Astrocyte (in vitro differentiated cells and primary cell): Measurements from ENCODE around the gene FSTL5. TPM values are rescaled to one million over a fixed set of nuclear protein-coding genes. Genes with fewer than 3 reads are reported as not detected.

Source experiments
- DNase-seq: peaks from one replicate; pipeline ENCODE4 v3.0.0-alpha.2; 2010; ENCODE audit warnings: low read depth
- FAIRE-seq: peaks from 2 replicates; lab custom pipeline; 2011; peaks lifted over from hg19 to GRCh38; lab: Jason Lieb, UNC
- H2AFZ ChIP-seq: 2 replicates; pipeline ENCODE4 v1.6.0; 2012; ENCODE audit warnings: low read depth, low read length, inconsistent platforms
- H3K27ac ChIP-seq: 2 replicates; pipeline ENCODE4 v1.5.1; 2011; ENCODE audit warnings: low read depth, low read length, inconsistent platforms
- H3K27me3 ChIP-seq: 2 replicates; pipeline ENCODE4 v1.6.0; 2011; ENCODE audit warnings: low read length, inconsistent platforms; ENCODE audit not compliant: insufficient read depth
- H3K36me3 ChIP-seq: 2 replicates; pipeline ENCODE4 v1.5.1; 2011; ENCODE audit warnings: low read length, inconsistent platforms; ENCODE audit not compliant: insufficient read depth
- H3K4me1 ChIP-seq: 2 replicates; pipeline ENCODE4 v1.5.1; 2011; ENCODE audit warnings: low read length, inconsistent platforms; ENCODE audit not compliant: insufficient read depth
- H3K4me2 ChIP-seq: 2 replicates; pipeline ENCODE4 v1.6.0; 2012; ENCODE audit warnings: low read length, inconsistent platforms
- H3K4me3 ChIP-seq: 2 replicates; pipeline ENCODE4 v1.5.1; 2011; ENCODE audit warnings: low read depth, mild to moderate bottlenecking, low read length, inconsistent platforms; ENCODE audit not compliant: insufficient read depth
- H3K79me2 ChIP-seq: 2 replicates; pipeline ENCODE4 v1.6.0; 2012; ENCODE audit warnings: mild to moderate bottlenecking, low read length, inconsistent platforms; ENCODE audit not compliant: insufficient read depth
- H3K9ac ChIP-seq: 2 replicates; pipeline ENCODE4 v1.6.0; 2012; ENCODE audit warnings: mild to moderate bottlenecking, low read length, inconsistent platforms
- H3K9me3 ChIP-seq: 2 replicates; pipeline ENCODE4 v1.5.1; 2012; ENCODE audit warnings: low read depth, mild to moderate bottlenecking, low read length, inconsistent platforms; ENCODE audit not compliant: insufficient read depth
- H4K20me1 ChIP-seq: 2 replicates; pipeline ENCODE4 v1.6.0; 2012; ENCODE audit warnings: low read length, inconsistent platforms; ENCODE audit not compliant: insufficient read depth
- H3K27ac Mint-ChIP-seq: one replicate; pipeline ENCODE4 v1.8.0; 2021; ENCODE audit warnings: mild to moderate bottlenecking, mixed read lengths; ENCODE audit not compliant: unreplicated experiment
- H3K27me3 Mint-ChIP-seq: one replicate; pipeline ENCODE4 v1.8.0; 2021; ENCODE audit warnings: low read depth, mixed read lengths; ENCODE audit not compliant: unreplicated experiment
- H3K36me3 Mint-ChIP-seq: one replicate; pipeline ENCODE4 v1.8.0; 2021; ENCODE audit warnings: low read depth, mixed read lengths; ENCODE audit not compliant: unreplicated experiment
- H3K4me1 Mint-ChIP-seq: one replicate; pipeline ENCODE4 v1.8.0; 2021; ENCODE audit warnings: low read depth, mixed read lengths; ENCODE audit not compliant: unreplicated experiment
- H3K4me3 Mint-ChIP-seq: one replicate; pipeline ENCODE4 v1.8.0; 2021; ENCODE audit warnings: mild to moderate bottlenecking, moderate library complexity, mixed read lengths; ENCODE audit not compliant: unreplicated experiment
- H3K9me3 Mint-ChIP-seq: one replicate; pipeline ENCODE4 v1.8.0; 2021; ENCODE audit warnings: mild to moderate bottlenecking, mixed read lengths; ENCODE audit not compliant: unreplicated experiment
- EZH2 ChIP-seq: IDR thresholded peaks from 2 replicates; pipeline ENCODE4 v1.6.1; 2012; ENCODE audit warnings: mild to moderate bottlenecking, low read length, inconsistent platforms; ENCODE audit not compliant: insufficient read depth
- total RNA-seq: library from RNA; stranded (reverse); gene quantifications from 2 replicates; pipeline ENCODE4 v1.2.1, GENCODE V29; 2021
- TF ChIP-seq, protein P1 (sequence below): IDR thresholded peaks from 2 replicates; pipeline ENCODE4 v1.5.1; 2011; ENCODE audit warnings: low read depth, mild to moderate bottlenecking, inconsistent platforms, low read length, moderate library complexity; ENCODE audit not compliant: insufficient read depth

The FSTL5 gene
- total RNA-seq, 1 donor from 2014 or later, result 0.43 TPM

GRCh38 chr4:161463436-161463835 is 700.4 kb downstream of the FSTL5 start:
- no peak overlapping the region for H3K27ac ChIP-seq
- Mint-ChIP-seq H3K27me3 (no peaks in the 10 kb centered on the region), H3K27ac (no peak overlapping the region), H3K9me3 (no peaks in the 10 kb centered on the region), H3K4me3 (no peak overlapping the region), H3K4me1 (no peaks in the 10 kb centered on the region), H3K36me3 (no peaks in the 10 kb centered on the region)
- H4K20me1 ChIP-seq, result no peaks in the 10 kb centered on the region
- H3K4me2 ChIP-seq, result no peak overlapping the region
- no peaks in the 10 kb centered on the region for H3K79me2 ChIP-seq
- no peak for TF ChIP-seq EZH2
- TF ChIP-seq, protein P1, sequence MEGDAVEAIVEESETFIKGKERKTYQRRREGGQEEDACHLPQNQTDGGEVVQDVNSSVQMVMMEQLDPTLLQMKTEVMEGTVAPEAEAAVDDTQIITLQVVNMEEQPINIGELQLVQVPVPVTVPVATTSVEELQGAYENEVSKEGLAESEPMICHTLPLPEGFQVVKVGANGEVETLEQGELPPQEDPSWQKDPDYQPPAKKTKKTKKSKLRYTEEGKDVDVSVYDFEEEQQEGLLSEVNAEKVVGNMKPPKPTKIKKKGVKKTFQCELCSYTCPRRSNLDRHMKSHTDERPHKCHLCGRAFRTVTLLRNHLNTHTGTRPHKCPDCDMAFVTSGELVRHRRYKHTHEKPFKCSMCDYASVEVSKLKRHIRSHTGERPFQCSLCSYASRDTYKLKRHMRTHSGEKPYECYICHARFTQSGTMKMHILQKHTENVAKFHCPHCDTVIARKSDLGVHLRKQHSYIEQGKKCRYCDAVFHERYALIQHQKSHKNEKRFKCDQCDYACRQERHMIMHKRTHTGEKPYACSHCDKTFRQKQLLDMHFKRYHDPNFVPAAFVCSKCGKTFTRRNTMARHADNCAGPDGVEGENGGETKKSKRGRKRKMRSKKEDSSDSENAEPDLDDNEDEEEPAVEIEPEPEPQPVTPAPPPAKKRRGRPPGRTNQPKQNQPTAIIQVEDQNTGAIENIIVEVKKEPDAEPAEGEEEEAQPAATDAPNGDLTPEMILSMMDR, result no peak
- DNase-seq (no peak), FAIRE-seq (no peak)
- no peak overlapping the region for H2AFZ ChIP-seq
- no peaks in the 10 kb centered on the region for H3K9me3 ChIP-seq
- no peaks in the 10 kb centered on the region for H3K36me3 ChIP-seq
- no peak overlapping the region for H3K4me3 ChIP-seq
- no peak overlapping the region for H3K9ac ChIP-seq
- no peaks in the 10 kb centered on the region for H3K27me3 ChIP-seq
- H3K4me1 ChIP-seq, result no peaks in the 10 kb centered on the region

GRCh38 chr4:161457906-161458305 is 705.9 kb downstream of the FSTL5 start:
- Histone ChIP-seq H4K20me1 (no peaks in the 10 kb centered on the region), H3K4me1 (no peaks in the 10 kb centered on the region), H3K9ac (no peak overlapping the region), H3K36me3 (no peaks in the 10 kb centered on the region), H3K27ac (no peak overlapping the region), H3K79me2 (no peaks in the 10 kb centered on the region), H3K27me3 (no peaks in the 10 kb centered on the region), H3K4me3 (no peak overlapping the region), H3K4me2 (no peak overlapping the region), H2AFZ (no peak overlapping the region), H3K9me3 (no peaks in the 10 kb centered on the region)
- Mint-ChIP-seq H3K36me3 (no peaks in the 10 kb centered on the region), H3K4me3 (no peak overlapping the region), H3K27ac (peak overlapping the region; percentile 55), H3K4me1 (peaks cover 13% of the 10 kb centered on the region), H3K9me3 (no peaks in the 10 kb centered on the region), H3K27me3 (no peaks in the 10 kb centered on the region)
- FAIRE-seq (no peak), DNase-seq (no peak)
- TF ChIP-seq, protein P1, result no peak

- no peak for FAIRE-seq
- H3K4me1 Mint-ChIP-seq, result peaks cover 13% of the 10 kb centered on the region
- peak overlapping the region; percentile 42 for H3K27ac Mint-ChIP-seq
- Histone ChIP-seq H3K79me2 (no peaks in the 10 kb centered on the region), H3K27me3 (no peaks in the 10 kb centered on the region), H3K9me3 (no peaks in the 10 kb centered on the region), H3K9ac (no peak overlapping the region), H3K4me2 (no peak overlapping the region), H3K4me3 (no peak overlapping the region), H4K20me1 (no peaks in the 10 kb centered on the region), H3K4me1 (no peaks in the 10 kb centered on the region), H3K27ac (no peak overlapping the region), H3K36me3 (no peaks in the 10 kb centered on the region), H2AFZ (no peak overlapping the region)
- H3K9me3 Mint-ChIP-seq, result no peaks in the 10 kb centered on the region
- TF ChIP-seq EZH2, result no peak
- no peaks in the 10 kb centered on the region for H3K27me3 Mint-ChIP-seq
- H3K36me3 Mint-ChIP-seq, result no peaks in the 10 kb centered on the region
- peak; percentile 36 for DNase-seq
- H3K4me3 Mint-ChIP-seq, result no peak overlapping the region
Observed at GRCh38 chr4:161457311-161457710, 706.5 kb downstream of the FSTL5 start.
